Heart left ventricle (tissue), 16 donors: ENCODE data around the gene PRDM8. TPM values are rescaled to one million over a fixed set of nuclear protein-coding genes. Genes with fewer than 3 reads are reported as not detected.
A peak's percentile ranks its signal among the peaks of the same experiment; 100 is the strongest.

Experiments used
- ATAC-seq, 4 donors: fragments of 200-7000 bp; cut with Tn5 transposase; one replicate each; pipeline ENCODE4 v1.9.1; 2020 to 2022; ENCODE audit warnings: moderate library complexity in 4 of 4, mild to moderate bottlenecking in 3 of 4, moderate number of reproducible peaks in 1 of 4
- DNase-seq, 5 donors: peaks; one replicate each; pipeline ENCODE4 v3.0.0-alpha.2; 2020
- H3K27ac ChIP-seq, 12 donors: fragments of 200-600 bp; sonication (generic) in 4 of 12; one replicate each; pipeline versions ENCODE4 v1.5.0 to v1.8.0; 2016 to 2022; ENCODE audit warnings: mild to moderate bottlenecking in 2 of 12
- H3K27me3 ChIP-seq, 9 donors: fragments of 200-600 bp; sonication (generic) in 2 of 9; one replicate each; pipeline versions ENCODE4 v1.5.1 to v1.8.0; 2016 to 2022; ENCODE audit warnings: mild to moderate bottlenecking in 3 of 9
- H3K36me3 ChIP-seq, 9 donors: fragments of 200-600 bp; sonication (generic) in 2 of 9; one replicate each; pipeline versions ENCODE4 v1.5.0 to v1.8.0; 2018 to 2022; ENCODE audit warnings: mild to moderate bottlenecking in 2 of 9
- H3K4me1 ChIP-seq, 12 donors: fragments of 200-600 bp; sonication (generic) in 4 of 12; one replicate each; pipeline versions ENCODE4 v1.5.0 to v1.8.0; 2016 to 2022; ENCODE audit warnings: mild to moderate bottlenecking in 3 of 12
- H3K4me3 ChIP-seq, 12 donors: fragments of 200-600 bp; sonication (generic) in 4 of 12; one replicate each; pipeline versions ENCODE4 v1.5.0 to v1.8.0; 2017 to 2022; ENCODE audit warnings: mild to moderate bottlenecking in 9 of 12, moderate library complexity in 4 of 12
- H3K9me3 ChIP-seq, 12 donors: fragments of 200-600 bp; sonication (generic) in 4 of 12; one replicate each; pipeline versions ENCODE4 v1.5.0 to v1.8.0; 2016 to 2022; ENCODE audit warnings: mild to moderate bottlenecking in 1 of 12
- POLR2A ChIP-seq, 2 donors: fragments of 450-650 bp; IDR thresholded peaks; one replicate each; pipeline ENCODE4 v1.6.1; 2017; ENCODE audit warnings: antibody characterized with exemption in 2 of 2, mild to moderate bottlenecking in 2 of 2, moderate library complexity in 2 of 2
- WGBS, 4 donors: extraction: QIAGEN DNeasy Blood & Tissue Kit in 2 of 4; methylation state at CpG; one replicate each; pipeline versions ENCODE4 v1.1.5 to v1.1.7; 2013 to 2018; 5-methylcytosine and 5-hydroxymethylcytosine counted together
- intact Hi-C, 10 donors: fragments of 100-400 bp; cut with DNase I; formaldehyde crosslinking; loops; one replicate each; pipeline versions ENCODE4 v1.11.1 to v1.14.2; 2022
- polyA plus RNA-seq, 2 donors: library from polyadenylated mRNA; stranded (reverse); fragments of 200-250 nt; gene quantifications; one replicate each; pipeline ENCODE4 v1.2.3, GENCODE V29; 2013
- total RNA-seq, 9 donors: library from RNA; depleted of rRNA in 2 of 9; stranded (reverse); fragments of >200 nt in 2 of 9; fragmentation: NEBNext Ultra II Directional in 3 of 9; extraction: Animal tissue kit (Norgen Biotek cat#: 25700) in 3 of 9; gene quantifications; one replicate each; pipeline versions ENCODE4 v1.1.0 to v1.2.4, GENCODE V29; 2016 to 2023
- TF ChIP-seq, protein P1 (sequence below), 12 donors: fragments of 200-600 bp; sonication (generic) in 4 of 12; IDR thresholded peaks; one replicate each; pipeline versions ENCODE4 v1.5.0 to v1.8.0; 2018 to 2022; ENCODE audit warnings: antibody characterized with exemption in 12 of 12, mild to moderate bottlenecking in 5 of 12
- donor health status: ischemic (EF 13 %, LVEDD 7.1; RV severe dilation, severe dysfunction).
- donor health status: healthy with polysubstance abuse.
- donor health status: DM: no; HTN: yes; CAD: no.
- donor health status: DM: no; HTN: no; CAD: no.
- donor health status: ischemic (EF 25% LVEDD 6.9; RV normal size, moderate dysfunction).
- donor health status: ischemic (EF 25% LVEDD 5.7; RV mildly dilated, moderate dysfunction).
- donor health status: healthy.
- donor health status: DM: yes; HTN: yes; CAD: no.
- donor health status: ischemic (EF 35%, LVEDD 5.7; RV mildly dilated, moderate dysfunction).
- donor health status: nonischemic (EF 11% LVEDD 7.7; RV severe dilation, severe dysfunction).
- donor health status: DM: yes; HTN: yes; CAD: no.
- donor health status: PGD.
- donor health status: ischemic (EF 29% LVEDD 5.4; RV normal size, mild dysfunction).
- donor health status: nonischemic (EF 23%, LVEDD 6.1; RV moderate dilation, normal function).

PRDM8 gene
- total and polyA plus RNA-seq, 11 donors = 0.26 to 1.9 (median 0.80) TPM

DNA sequence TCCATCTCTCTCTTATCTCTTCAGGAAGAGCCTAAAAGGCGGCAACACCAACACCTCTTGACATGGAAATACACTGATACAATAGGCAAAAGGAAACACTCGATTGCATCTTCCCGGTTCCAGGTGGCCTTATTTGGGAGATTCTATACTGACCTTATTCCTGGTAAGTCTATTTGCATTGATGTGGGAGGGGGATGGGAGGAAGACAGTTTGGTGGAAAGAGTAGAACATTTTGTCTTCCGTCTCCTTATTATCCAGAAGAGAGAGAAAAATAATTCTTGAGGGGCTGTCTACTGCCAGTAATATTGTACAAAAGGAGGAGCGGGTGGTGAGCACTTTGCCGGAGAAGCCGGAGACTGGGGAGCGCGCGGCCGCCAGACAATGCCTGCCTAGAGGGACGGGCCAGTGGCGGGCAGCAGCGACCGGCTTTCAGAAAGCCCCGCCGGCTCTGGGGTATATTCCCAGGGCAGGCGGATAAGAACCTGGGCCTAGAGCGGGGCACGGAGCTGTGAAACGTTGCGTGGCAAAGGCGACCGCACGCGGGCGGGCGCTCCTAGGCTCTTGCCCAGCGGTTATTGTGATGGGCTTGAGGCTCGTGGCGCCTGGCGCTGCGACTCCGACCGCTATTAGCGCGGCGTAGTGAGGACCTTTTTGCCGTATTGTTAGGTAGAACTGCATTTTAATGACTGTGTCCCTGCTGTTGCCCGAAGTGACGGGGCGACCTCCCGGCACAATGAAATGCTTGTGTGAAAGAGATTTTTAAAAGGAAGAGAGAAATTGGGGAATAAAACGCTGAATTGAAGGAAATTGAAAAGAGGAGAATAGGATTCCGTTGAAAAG lies 518 bp downstream of the PRDM8 start:
- peak overlapping the region in 11 of 12 donors; percentile 12 to 54 (median 42) for H3K4me3 ChIP-seq
- H3K4me1 ChIP-seq = peaks cover 0 to 27% (median 4%) of the 10 kb centered on the region in 12 donors
- ATAC-seq (peak in 1 of 4 donors; percentile 31), DNase-seq (no peak)
- H3K27ac ChIP-seq = no peak overlapping the region
- intact Hi-C loops = loop anchor here in 1 of 10 donors (10.0 kb wide), 1 partner anchor 123 kb away; the partner anchor contains the start of gene ANTXR2
- TF ChIP-seq, protein P1, sequence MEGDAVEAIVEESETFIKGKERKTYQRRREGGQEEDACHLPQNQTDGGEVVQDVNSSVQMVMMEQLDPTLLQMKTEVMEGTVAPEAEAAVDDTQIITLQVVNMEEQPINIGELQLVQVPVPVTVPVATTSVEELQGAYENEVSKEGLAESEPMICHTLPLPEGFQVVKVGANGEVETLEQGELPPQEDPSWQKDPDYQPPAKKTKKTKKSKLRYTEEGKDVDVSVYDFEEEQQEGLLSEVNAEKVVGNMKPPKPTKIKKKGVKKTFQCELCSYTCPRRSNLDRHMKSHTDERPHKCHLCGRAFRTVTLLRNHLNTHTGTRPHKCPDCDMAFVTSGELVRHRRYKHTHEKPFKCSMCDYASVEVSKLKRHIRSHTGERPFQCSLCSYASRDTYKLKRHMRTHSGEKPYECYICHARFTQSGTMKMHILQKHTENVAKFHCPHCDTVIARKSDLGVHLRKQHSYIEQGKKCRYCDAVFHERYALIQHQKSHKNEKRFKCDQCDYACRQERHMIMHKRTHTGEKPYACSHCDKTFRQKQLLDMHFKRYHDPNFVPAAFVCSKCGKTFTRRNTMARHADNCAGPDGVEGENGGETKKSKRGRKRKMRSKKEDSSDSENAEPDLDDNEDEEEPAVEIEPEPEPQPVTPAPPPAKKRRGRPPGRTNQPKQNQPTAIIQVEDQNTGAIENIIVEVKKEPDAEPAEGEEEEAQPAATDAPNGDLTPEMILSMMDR (IDR thresholded peaks at IDR 0.05) = no peak
- no peak for TF ChIP-seq POLR2A (IDR thresholded peaks at IDR 0.05)
- WGBS, 4 donors = 14 to 26% (median 17%) methylated on average over 45 of the region's 45 CpGs
- H3K9me3 ChIP-seq = no peaks in the 10 kb centered on the region
- peaks cover 0 to 80% (median 49%) of the 10 kb centered on the region in 9 donors for H3K27me3 ChIP-seq
- no peaks in the 10 kb centered on the region for H3K36me3 ChIP-seq

DNA sequence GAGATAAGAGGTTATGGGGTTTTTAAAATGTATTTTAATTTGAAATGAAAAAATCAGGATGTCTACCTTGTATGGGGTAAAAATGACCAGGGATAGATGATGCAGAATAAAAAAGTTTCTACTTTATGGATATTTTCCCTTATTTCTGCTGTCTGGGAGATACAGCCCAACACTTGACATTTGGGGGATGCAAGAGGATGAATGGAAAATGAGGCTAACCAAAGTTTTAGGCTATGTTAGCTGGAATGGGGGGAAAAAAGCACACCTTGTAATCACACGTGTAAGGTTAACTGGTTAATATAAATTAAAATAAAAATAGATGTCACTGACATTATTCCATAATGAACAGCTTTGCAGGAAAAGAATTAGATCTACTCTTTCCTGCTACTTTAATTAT lies 1.1 kb downstream of the PRDM8 start:
- Histone ChIP-seq H3K4me1 (peaks cover 0 to 33% (median 10%) of the 10 kb centered on the region in 12 donors), H3K9me3 (no peaks in the 10 kb centered on the region), H3K27me3 (peaks cover 0 to 86% (median 52%) of the 10 kb centered on the region in 9 donors), H3K36me3 (no peaks in the 10 kb centered on the region), H3K4me3 (peak overlapping the region in 3 of 12 donors; percentile 41 to 43 (median 42)), H3K27ac (no peak overlapping the region)
- WGBS, 4 donors = 58 to 73% (median 68%) methylated on average over 1 of the region's 1 CpG
- intact Hi-C loops = loop anchor here in 1 of 10 donors (10.0 kb wide), 1 partner anchor 124 kb away; the partner anchor contains the start of gene ANTXR2
- TF ChIP-seq, protein P1 (IDR thresholded peaks at IDR 0.05) = no peak
- no peak for TF ChIP-seq POLR2A (IDR thresholded peaks at IDR 0.05)
- DNase-seq (no peak), ATAC-seq (no peak)

GRCh38 chr4:80199004-80199560 lies 1.8 kb downstream of the PRDM8 start:
- Histone ChIP-seq H3K4me3 (no peak overlapping the region), H3K27me3 (peaks cover 0 to 82% (median 52%) of the 10 kb centered on the region in 9 donors), H3K4me1 (peaks cover 0 to 33% (median 10%) of the 10 kb centered on the region in 12 donors), H3K36me3 (no peaks in the 10 kb centered on the region), H3K27ac (no peak overlapping the region), H3K9me3 (no peaks in the 10 kb centered on the region)
- TF ChIP-seq, protein P1 (IDR thresholded peaks at IDR 0.05) = no peak
- TF ChIP-seq POLR2A (IDR thresholded peaks at IDR 0.05) = no peak
- intact Hi-C loops = loop anchor here in 1 of 10 donors (10.0 kb wide), 1 partner anchor 124 kb away; the partner anchor contains the start of gene ANTXR2
- WGBS, 4 donors = 69 to 79% (median 73%) methylated on average over 8 of the region's 8 CpGs
- DNase-seq (no peak), ATAC-seq (no peak)

GRCh38 chr4:80199947-80200346 lies 2.6 kb downstream of the PRDM8 start:
- TF ChIP-seq POLR2A (IDR thresholded peaks at IDR 0.05) = no peak
- TF ChIP-seq, protein P1 (IDR thresholded peaks at IDR 0.05) = no peak
- Histone ChIP-seq H3K9me3 (no peaks in the 10 kb centered on the region), H3K36me3 (no peaks in the 10 kb centered on the region), H3K27ac (no peak overlapping the region), H3K4me3 (no peak overlapping the region), H3K4me1 (peaks cover 0 to 33% (median 10%) of the 10 kb centered on the region in 12 donors), H3K27me3 (peaks cover 0 to 73% (median 47%) of the 10 kb centered on the region in 9 donors)
- ATAC-seq = no peak
- intact Hi-C loops = loop anchor here in 2 of 10 donors (5.0 to 10.0 kb wide), 3 partner anchors 125 to 1253 kb away; partner anchors contain the start of gene ANTXR2 (in 2 of the 2)
- 62 to 72% (median 67%) methylated on average over 6 of the region's 6 CpGs for WGBS, 4 donors
- DNase-seq = no peak
